GM10248 (cell line): Measurements from ENCODE around the gene TBC1D2B.

Experiments used
- CTCF ChIA-PET: fragments of 300-600 bp; sonication (Branson Sonifier 250); formaldehyde crosslinking; extraction: SDS; loops from one replicate; lab custom pipeline; 2021; ENCODE audit warnings: antibody characterized with exemption; lab: Yijun Ruan, JAX
- POLR2A ChIA-PET: fragments of 350-650 bp; sonication (Branson Sonifier 250); formaldehyde crosslinking; extraction: SDS; loops from one replicate; lab custom pipeline; 2020; ENCODE audit warnings: antibody characterized with exemption; lab: Yijun Ruan, JAX
- DNase-seq: peaks from one replicate; pipeline ENCODE4 v3.0.0; 2012; ENCODE audit errors: extremely low spot score
- TF ChIP-seq, protein P1 (sequence below): IDR thresholded peaks from 2 replicates; pipeline ENCODE4 v1.5.1; 2012; ENCODE audit warnings: mild to moderate bottlenecking, low read depth; ENCODE audit errors: extremely low read depth, missing control alignments, control extremely low read depth

The TBC1D2B gene

DNA sequence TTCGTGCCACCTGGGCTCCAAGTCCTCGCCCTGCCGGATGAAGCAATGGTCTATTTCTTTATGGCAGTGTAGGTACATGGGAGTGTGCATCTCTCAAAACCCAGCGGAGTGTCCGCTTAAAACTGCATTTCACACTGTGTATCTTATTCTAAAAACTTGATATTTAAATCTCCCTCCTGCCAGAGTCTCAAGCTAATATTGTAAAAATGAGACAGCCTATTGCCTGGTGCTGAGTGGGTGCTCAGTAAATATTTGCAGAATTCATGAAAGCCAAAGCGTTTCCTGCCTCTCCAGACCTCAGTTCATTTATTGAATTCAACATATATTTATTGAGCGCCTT, 330 bp upstream of the TBC1D2B start:
- no peak for DNase-seq
- TF ChIP-seq, protein P1, sequence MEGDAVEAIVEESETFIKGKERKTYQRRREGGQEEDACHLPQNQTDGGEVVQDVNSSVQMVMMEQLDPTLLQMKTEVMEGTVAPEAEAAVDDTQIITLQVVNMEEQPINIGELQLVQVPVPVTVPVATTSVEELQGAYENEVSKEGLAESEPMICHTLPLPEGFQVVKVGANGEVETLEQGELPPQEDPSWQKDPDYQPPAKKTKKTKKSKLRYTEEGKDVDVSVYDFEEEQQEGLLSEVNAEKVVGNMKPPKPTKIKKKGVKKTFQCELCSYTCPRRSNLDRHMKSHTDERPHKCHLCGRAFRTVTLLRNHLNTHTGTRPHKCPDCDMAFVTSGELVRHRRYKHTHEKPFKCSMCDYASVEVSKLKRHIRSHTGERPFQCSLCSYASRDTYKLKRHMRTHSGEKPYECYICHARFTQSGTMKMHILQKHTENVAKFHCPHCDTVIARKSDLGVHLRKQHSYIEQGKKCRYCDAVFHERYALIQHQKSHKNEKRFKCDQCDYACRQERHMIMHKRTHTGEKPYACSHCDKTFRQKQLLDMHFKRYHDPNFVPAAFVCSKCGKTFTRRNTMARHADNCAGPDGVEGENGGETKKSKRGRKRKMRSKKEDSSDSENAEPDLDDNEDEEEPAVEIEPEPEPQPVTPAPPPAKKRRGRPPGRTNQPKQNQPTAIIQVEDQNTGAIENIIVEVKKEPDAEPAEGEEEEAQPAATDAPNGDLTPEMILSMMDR, result no peak
- CTCF ChIA-PET, result interaction anchor here (0.9 to 1.3 kb wide), 4 partner anchors 9 to 62 kb away, joined by 3 to 4 read pairs (median 3); no protein-coding TSS in a partner anchor

DNA sequence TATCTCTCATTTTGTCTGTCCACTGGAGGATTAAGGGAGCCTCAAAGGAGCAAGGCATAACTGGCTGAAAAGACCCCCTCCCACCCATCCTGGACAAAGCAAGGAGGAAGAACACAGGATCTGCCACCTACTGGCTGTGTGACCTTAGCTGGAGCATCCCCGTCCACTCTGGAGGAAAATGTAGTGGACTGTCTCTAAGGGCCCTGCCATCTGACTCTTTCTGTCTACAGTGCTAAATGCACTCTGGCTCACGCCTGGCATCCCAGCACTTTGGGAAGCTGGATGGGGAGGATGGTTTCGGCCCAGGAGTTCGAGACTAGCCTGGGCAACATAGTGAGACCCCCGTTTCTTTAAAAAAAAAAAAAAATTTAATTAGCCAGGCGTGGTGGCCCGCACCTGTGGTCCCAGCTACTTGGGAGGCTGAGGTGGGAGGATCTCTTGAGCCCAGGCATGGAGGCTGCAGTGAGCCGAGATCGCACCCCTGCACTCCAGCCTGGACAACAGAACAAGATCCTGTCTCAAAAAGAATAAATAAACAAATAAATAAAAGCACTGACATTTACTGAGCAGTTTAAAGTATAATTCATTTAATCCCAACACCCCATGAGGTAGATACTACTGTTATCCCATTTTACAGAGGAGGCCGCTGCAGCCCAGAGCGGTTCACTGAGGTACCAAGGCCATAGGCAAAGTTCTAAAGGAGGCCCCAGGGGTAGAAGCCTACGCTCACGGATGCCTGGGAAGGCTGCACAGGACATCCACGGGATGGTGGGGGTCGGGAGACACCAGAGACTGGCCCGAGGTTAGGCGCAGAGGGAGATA, 1.1 kb downstream of the TBC1D2B start:
- ChIA-PET CTCF (interaction anchor here (0.8 to 1.5 kb wide), 5 partner anchors 9 to 117 kb away, joined by 3 to 5 read pairs (median 4); no protein-coding TSS in a partner anchor), POLR2A (no interaction called here)
- TF ChIP-seq, protein P1, result peak; percentile 27
- DNase-seq, result no peak

More for the DNA sequence above, 330 bp upstream of the TBC1D2B start:
- POLR2A ChIA-PET, result no interaction called here

DNA sequence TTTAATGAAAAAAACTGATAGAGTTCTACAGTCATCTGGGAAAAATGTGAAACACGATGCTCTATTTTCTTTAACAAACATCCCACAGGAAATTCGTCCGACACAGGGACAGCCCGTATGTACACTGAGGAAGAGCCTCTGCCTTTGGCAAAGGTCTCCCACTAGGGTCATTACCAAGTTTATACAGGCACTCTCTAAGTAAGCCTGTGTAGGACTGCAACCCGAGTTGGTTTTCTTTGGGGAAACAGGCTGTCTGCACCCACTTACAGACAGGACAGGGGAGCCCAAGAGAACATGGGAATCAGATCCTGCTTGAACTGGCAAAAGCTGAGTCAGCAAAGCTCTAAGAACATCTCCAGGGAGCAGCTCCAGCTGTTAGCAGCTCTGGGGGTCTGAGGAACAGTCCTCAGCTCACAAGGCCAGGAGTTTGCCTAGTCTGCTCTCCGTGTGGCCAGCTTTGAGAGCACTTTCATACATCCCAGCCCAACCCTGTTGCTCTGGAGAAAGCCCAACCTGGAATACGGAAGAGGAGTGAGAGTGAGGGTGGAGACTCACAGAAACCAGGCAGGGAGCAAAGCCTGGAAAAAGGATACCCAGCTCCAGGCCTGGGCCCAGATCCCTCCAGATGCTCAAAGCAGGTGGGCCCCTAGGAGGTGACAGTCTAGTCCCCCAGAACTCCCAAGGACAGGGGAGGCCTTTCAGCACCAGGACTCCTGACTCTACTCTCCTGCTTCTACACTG, 1.9 kb downstream of the TBC1D2B start:
- POLR2A ChIA-PET, result no interaction called here
- no peak for DNase-seq
- CTCF ChIA-PET, result interaction anchor here (0.8 to 1.5 kb wide), 5 partner anchors 8 to 116 kb away, joined by 3 to 5 read pairs (median 4); no protein-coding TSS in a partner anchor
- TF ChIP-seq, protein P1, result no peak

DNA sequence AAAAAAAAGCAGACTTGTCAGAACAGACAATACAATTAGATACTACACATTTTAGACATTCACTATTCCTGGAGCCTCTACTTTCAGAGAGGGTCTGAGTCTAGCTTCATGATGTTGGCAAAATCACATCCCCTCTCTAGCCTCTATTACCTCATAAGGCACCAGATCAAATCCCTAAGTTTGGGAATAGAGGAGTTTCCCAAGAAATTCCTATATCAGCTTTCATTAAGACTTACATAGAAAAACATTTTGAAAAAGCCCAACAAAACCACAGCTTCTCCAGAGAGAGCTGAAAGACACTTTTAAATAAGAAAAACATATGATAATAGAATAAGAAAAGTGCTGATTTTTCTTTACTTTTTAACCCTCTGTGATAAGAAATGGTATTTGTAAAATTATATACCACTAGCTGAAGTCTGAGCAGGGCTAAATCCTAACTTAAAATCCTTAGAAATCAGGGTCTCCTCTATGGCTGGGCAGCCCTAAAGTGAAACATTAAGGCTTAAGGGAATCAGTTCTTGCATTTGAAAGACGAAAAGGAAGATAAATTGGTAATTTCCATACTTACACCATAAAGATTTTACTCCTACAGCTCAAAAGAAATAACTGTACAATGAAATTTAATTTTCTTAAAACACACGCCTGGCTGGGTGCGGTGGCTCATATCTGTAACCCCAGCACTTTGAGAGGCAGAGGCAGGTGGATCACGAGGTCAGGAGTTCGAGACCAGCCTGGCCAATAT, 4.3 kb downstream of the TBC1D2B start:
- ChIA-PET CTCF (interaction anchor here (0.9 to 1.7 kb wide), 4 partner anchors 11 to 57 kb away, joined by 3 to 7 read pairs (median 3); no protein-coding TSS in a partner anchor), POLR2A (no interaction called here)
- DNase-seq, result no peak
- TF ChIP-seq, protein P1, result no peak

DNA sequence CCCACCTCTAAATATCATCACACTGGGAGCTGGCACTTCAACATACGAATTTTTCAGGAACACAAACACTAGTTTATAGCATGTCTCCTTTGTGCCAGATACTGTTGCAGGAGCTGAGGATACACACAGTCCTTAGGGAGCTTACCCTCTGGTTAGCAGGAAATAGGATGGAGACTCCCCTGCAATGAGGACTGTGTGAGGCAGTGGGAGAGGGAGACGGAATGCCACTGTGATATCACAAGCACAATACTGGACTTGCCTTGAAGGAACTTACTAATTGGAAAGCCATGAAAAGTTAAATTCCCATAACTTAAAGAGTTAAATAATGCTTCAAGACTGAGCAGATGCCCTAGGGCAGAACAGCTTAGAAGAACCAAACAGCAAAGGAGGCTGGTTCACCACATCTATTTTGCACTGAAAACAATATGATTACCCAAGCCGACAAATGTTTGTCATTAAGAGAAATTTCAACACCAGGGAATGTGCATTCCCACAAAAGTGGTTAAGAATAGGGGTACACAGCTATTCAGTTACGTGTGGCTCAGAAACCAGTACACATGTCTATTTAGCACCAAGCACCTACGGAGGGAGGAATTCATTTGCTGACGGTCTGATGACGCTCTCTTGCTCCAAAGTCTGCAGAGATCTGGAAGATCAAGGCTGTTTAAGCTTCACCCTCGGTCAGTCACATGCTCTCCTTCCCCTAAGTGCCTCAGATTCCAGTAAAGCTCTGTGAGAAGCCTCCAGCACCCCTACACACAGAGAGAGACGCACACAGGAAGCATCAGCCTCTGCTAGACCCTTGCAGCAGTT, 5.2 kb downstream of the TBC1D2B start:
- no peak for DNase-seq
- POLR2A ChIA-PET, result no interaction called here
- TF ChIP-seq, protein P1, result no peak
- CTCF ChIA-PET, result interaction anchor here (0.9 to 1.7 kb wide), 7 partner anchors 10 to 162 kb away, joined by 3 to 7 read pairs (median 3); no protein-coding TSS in a partner anchor
